B cell (primary cell): ENCODE measurements around the gene SMIM5. TPM values are rescaled to one million over a fixed set of nuclear protein-coding genes. Genes with fewer than 3 reads are reported as not detected.

Source experiments
- ATAC-seq: fragments of 200-7000 bp; cut with Tn5 transposase; one replicate; pipeline ENCODE4 v1.10.0; 2021; ENCODE audit warnings: low read depth, mild to moderate bottlenecking, moderate number of reproducible peaks, moderate library complexity
- CTCF ChIA-PET: fragments of 350-600 bp; sonication (Branson Sonifier 250); formaldehyde crosslinking; loops from one replicate; lab custom pipeline; 2021; ENCODE audit warnings: antibody characterized with exemption, inconsistent platforms; lab: Charles Lee
- POLR2A ChIA-PET: fragments of 350-600 bp; sonication (Branson Sonifier 250); formaldehyde crosslinking; loops from one replicate; lab custom pipeline; 2021; ENCODE audit warnings: antibody characterized with exemption; lab: Charles Lee
- DNase-seq: peaks from one replicate; pipeline ENCODE4 v3.0.0; 2013
- H2AFZ ChIP-seq: 2 replicates; pipeline ENCODE4 v1.6.1; 2012; ENCODE audit warnings: mild to moderate bottlenecking, low read depth, low read length; ENCODE audit not compliant: insufficient read depth, poor library complexity, severe bottlenecking
- H3K27ac ChIP-seq, 2 donors: 1 replicate in 1 of 2; 2 replicates in 1 of 2; pipeline ENCODE4 v1.5.1; 2012 to 2013; ENCODE audit warnings: low read length in 2 of 2, mild to moderate bottlenecking in 2 of 2, moderate library complexity in 1 of 2
- H3K27me3 ChIP-seq, 4 experiments: fragments of 200-600 bp in 1 of 4; sonication (generic) in 1 of 4; replicated peaks in 1 of 4; 1 replicate in 2 of 4; 2 replicates in 2 of 4; pipeline versions ENCODE4 v1.6.1 to v1.7.0; 2013 to 2016; ENCODE audit warnings: low read length in 3 of 4, mild to moderate bottlenecking in 2 of 4, mixed read lengths in 1 of 4, moderate library complexity in 1 of 4; ENCODE audit not compliant: insufficient read depth in 4 of 4, control insufficient read depth in 3 of 4; ENCODE audit errors: control extremely low read depth in 1 of 4
- H3K36me3 ChIP-seq, 2 experiments: replicated peaks in 1 of 2; 1 replicate in 1 of 2; 2 replicates in 1 of 2; pipeline versions ENCODE4 v1.6.1 to v1.7.1; 2013; ENCODE audit warnings: low read length in 1 of 2; ENCODE audit not compliant: insufficient read depth in 2 of 2, control insufficient read depth in 1 of 2; ENCODE audit errors: control extremely low read depth in 1 of 2, extremely low read depth in 1 of 2
- H3K4me1 ChIP-seq, 2 donors: fragments of 200-600 bp in 1 of 2; sonication (generic) in 1 of 2; 1 replicate in 1 of 2; 2 replicates in 1 of 2; pipeline versions ENCODE4 v1.5.1 to v1.6.1; 2013 to 2017; ENCODE audit warnings: low read length in 2 of 2; ENCODE audit not compliant: control insufficient read depth in 2 of 2, insufficient read depth in 2 of 2
- H3K4me2 ChIP-seq: replicated peaks from 2 replicates; pipeline ENCODE3; 2012; ENCODE audit warnings: mild to moderate bottlenecking, low read depth, low read length; ENCODE audit not compliant: poor library complexity, severe bottlenecking
- H3K4me3 ChIP-seq, 5 experiments: fragments of 200-600 bp in 1 of 5; sonication (generic) in 1 of 5; 1 replicate in 3 of 5; 2 replicates in 2 of 5; pipeline versions ENCODE4 v1.5.1 to v1.7.0; 2011 to 2016; ENCODE audit warnings: low read length in 4 of 5, mild to moderate bottlenecking in 4 of 5, low read depth in 2 of 5, control low read depth in 1 of 5, moderate library complexity in 1 of 5; ENCODE audit not compliant: insufficient read depth in 1 of 5; ENCODE audit errors: control extremely low read depth in 1 of 5, extremely low read depth in 1 of 5
- H3K79me2 ChIP-seq: fragments of 200-600 bp; sonication (generic); one replicate; pipeline ENCODE4 v1.6.0; 2016; ENCODE audit warnings: low read length; ENCODE audit not compliant: control insufficient read depth, insufficient read depth
- H3K9ac ChIP-seq: fragments of 200-600 bp; sonication (generic); 2 replicates; pipeline ENCODE4 v1.6.1; 2017; ENCODE audit warnings: mild to moderate bottlenecking, low read length, moderate library complexity
- H3K9me3 ChIP-seq, 3 donors: one replicate each; pipeline versions ENCODE4 v1.6.1 to v1.7.1; 2013; ENCODE audit warnings: low read length in 2 of 3; ENCODE audit not compliant: control insufficient read depth in 2 of 3, insufficient read depth in 1 of 3; ENCODE audit errors: control extremely low read depth in 1 of 3
- H4K20me1 ChIP-seq: 2 replicates; pipeline ENCODE4 v1.6.0; 2012; ENCODE audit warnings: mild to moderate bottlenecking, low read length; ENCODE audit not compliant: insufficient read depth, control insufficient read depth, poor library complexity, severe bottlenecking
- H3K27ac Mint-ChIP-seq: one replicate; pipeline ENCODE4 v1.8.0; 2021; ENCODE audit warnings: mixed read lengths
- H3K27me3 Mint-ChIP-seq: one replicate; pipeline ENCODE4 v1.8.0; 2021; ENCODE audit warnings: mixed read lengths
- H3K4me1 Mint-ChIP-seq: one replicate; pipeline ENCODE4 v1.8.0; 2021; ENCODE audit warnings: mixed read lengths
- H3K4me3 Mint-ChIP-seq: one replicate; pipeline ENCODE4 v1.8.0; 2021; ENCODE audit warnings: mixed read lengths
- H3K9me3 Mint-ChIP-seq: one replicate; pipeline ENCODE4 v1.8.0; 2022; ENCODE audit warnings: mixed read lengths; ENCODE audit not compliant: insufficient read depth
- CTCF ChIP-seq: fragments of 200-600 bp; IDR thresholded peaks from one replicate; pipeline ENCODE4 v1.8.0; 2022; ENCODE audit warnings: antibody characterized with exemption, mild to moderate bottlenecking
- EZH2 ChIP-seq: IDR thresholded peaks from 2 replicates; pipeline ENCODE4 v1.6.1; 2012; ENCODE audit warnings: borderline replicate concordance, low read depth, mild to moderate bottlenecking, moderate library complexity, low read length; ENCODE audit not compliant: insufficient read depth, poor library complexity, severe bottlenecking
- WGBS: methylation state at CpG from one replicate; pipeline ENCODE4 v1.1.5; 2013; ENCODE audit warnings: missing lambda C conversion rate; ENCODE audit not compliant: insufficient coverage; 5-methylcytosine and 5-hydroxymethylcytosine counted together
- intact Hi-C: fragments of 100-400 bp; cut with micrococcal nuclease; formaldehyde crosslinking; loops from one replicate; pipeline ENCODE4 v1.10.0; 2022
- polyA plus RNA-seq: library from polyadenylated mRNA; depleted of rRNA; stranded (reverse); fragments of >200 nt; gene quantifications from 2 replicates; pipeline ENCODE4 v1.2.3, GENCODE V29; 2012
- total RNA-seq, 2 donors: library from RNA; stranded (reverse); fragments of 120-200 nt in 1 of 2; gene quantifications; 1 replicate in 1 of 2; 2 replicates in 1 of 2; pipeline versions ENCODE4 v1.2.3 to v1.2.4, GENCODE V29; 2013 to 2022

SMIM5 gene
- total and polyA plus RNA-seq, 2 donors (not counting 1 experiment from before 2014, with no cell fraction given) = 0.62 to 7.6 TPM

GRCh38 chr17:75596320-75597087, 36.7 kb upstream of the SMIM5 start:
- H3K4me1 Mint-ChIP-seq = no peaks in the 10 kb centered on the region
- no peak for DNase-seq

More at GRCh38 chr17:75596320-75597087, 36.7 kb upstream of the SMIM5 start:
- Histone ChIP-seq H3K4me3 (no peak overlapping the region), H3K79me2 (no peaks in the 10 kb centered on the region), H4K20me1 (peaks cover 7% of the 10 kb centered on the region), H3K27ac (no peak overlapping the region), H3K9me3 (no peaks in the 10 kb centered on the region), H3K4me2 (no peak overlapping the region), H3K9ac (no peak overlapping the region), H3K27me3 (no peaks in the 10 kb centered on the region), H2AFZ (no peak overlapping the region), H3K4me1 (no peaks in the 10 kb centered on the region), H3K36me3 (peaks cover 0 to 9% of the 10 kb centered on the region in 2 experiments)
- TF ChIP-seq EZH2 = no peak
- TF ChIP-seq CTCF = no peak
- POLR2A ChIA-PET = no interaction called here
- Mint-ChIP-seq H3K27me3 (no peaks in the 10 kb centered on the region), H3K4me3 (no peak overlapping the region), H3K27ac (no peak overlapping the region), H3K9me3 (no peaks in the 10 kb centered on the region)
- ATAC-seq = no peak
- intact Hi-C loops = no loop called here
- WGBS = 96% methylated on average over 12 of the region's 17 CpGs
- CTCF ChIA-PET = interaction anchor here (1.0 kb wide), 1 partner anchor 25 kb away, joined by 3 read pairs; no protein-coding TSS in a partner anchor
